ENCODE data around the gene SPPL2B. TPM values are rescaled to one million over a fixed set of nuclear protein-coding genes. Genes with fewer than 3 reads are reported as not detected.

Gene SPPL2B
- total RNA-seq, 1 experiment from 2014 or later: 73.7 TPM

GRCh38 chr19:2389594-2389993 is 61.1 kb downstream of the SPPL2B start:
- Histone ChIP-seq H2BK5ac (ENCODE audit: insufficient read length, low read length) (no peak overlapping the region), H3K27ac (ENCODE audit: insufficient read length, low read depth, low read length) (no peak overlapping the region), H3K14ac (ENCODE audit: insufficient read depth, low read length) (no peak overlapping the region; the same call in 1 of the 2 replicates), H2BK15ac (ENCODE audit: low read depth, low read length) (peak overlapping the region; percentile 1; the same call in 1 of the 2 replicates), H3T11ph (ENCODE audit: low read length) (no peak overlapping the region), H3K9ac (ENCODE audit: extremely low read depth, insufficient read length, low read length) (no peak overlapping the region), H4K91ac (ENCODE audit: insufficient read length, low read depth, low read length) (no peak overlapping the region), H4K5ac (ENCODE audit: insufficient read length, low read depth, low read length) (no peak overlapping the region), H3K4ac (ENCODE audit: low read depth, low read length) (no peak overlapping the region), H3K79me2 (ENCODE audit: insufficient read depth, low read length) (no peaks in the 10 kb centered on the region), H2BK20ac (ENCODE audit: low read depth, low read length, poor library complexity, severe bottlenecking) (no peak overlapping the region), H3K23me2 (ENCODE audit: insufficient read length, low read depth, low read length, poor library complexity, severe bottlenecking) (no peaks in the 10 kb centered on the region), H3K79me1 (ENCODE audit: insufficient read depth, low read depth, low read length, poor library complexity, severe bottlenecking) (no peaks in the 10 kb centered on the region), H3K4me2 (ENCODE audit: insufficient read depth, insufficient read length, low read length) (no peak overlapping the region), H3K27me3 (ENCODE audit: insufficient read depth, low read length) (no peaks in the 10 kb centered on the region; the same call in 1 of the 2 replicates), H2BK12ac (ENCODE audit: insufficient read length, low read depth, low read length) (no peak overlapping the region), H2AK5ac (ENCODE audit: insufficient read length, low read length) (no peak overlapping the region), H3K18ac (ENCODE audit: insufficient read length, low read depth, low read length) (no peak overlapping the region), H3K4me1 (ENCODE audit: insufficient read depth, low read length) (no peaks in the 10 kb centered on the region; the same call in 1 of the 2 replicates), H3K9me3 (ENCODE audit: control insufficient read depth, low read depth, low read length) (no peaks in the 10 kb centered on the region), H4K20me1 (ENCODE audit: control insufficient read depth, insufficient read depth, insufficient read length) (no peaks in the 10 kb centered on the region), H4K8ac (replicated peaks; ENCODE audit: insufficient read length, low read depth, low read length) (no peak overlapping the region), H3K23ac (ENCODE audit: insufficient read length, low read depth, low read length) (no peak overlapping the region), H2BK120ac (ENCODE audit: low read depth, low read length, poor library complexity, severe bottlenecking) (peak overlapping the region; percentile 39), H3K56ac (ENCODE audit: insufficient read length, low read depth, low read length) (peak overlapping the region; percentile 65), H2AFZ (ENCODE audit: low read length) (no peak overlapping the region)
- WGBS (ENCODE audit: extremely low coverage, insufficient read length, low lambda C conversion rate): no CpG with 5 or more reads among the region's 21 CpGs
- Mint-ChIP-seq H3K9me3 (0 out of 5 replicates have a peak, but pooled peaks cover 0 to 4% of the 10 kb centered on the region in 2 experiments), H3K4me1 (peaks cover 0 to 3% of the 10 kb centered on the region in 2 experiments; a peak in 2 of 4 replicates), H3K27ac (no peak overlapping the region; a peak in 1 of 7 replicates), H3K27me3 (ENCODE audit: low read depth) (peaks cover 46% of the 10 kb centered on the region), H3K4me3 (no peak overlapping the region), H3K36me3 (ENCODE audit: insufficient read depth in 1 of 3, low read depth in 3 of 3) (no peaks in the 10 kb centered on the region)
- TF ChIP-seq CTCF (conservative IDR thresholded peaks at IDR 0.05): no peak
- no peak for DNase-seq

Data from H9 (cell line).